Epithelial cell of esophagus (primary cell): ENCODE results near the gene DAZAP1.

Experiments
- DNase-seq: peaks from one replicate; pipeline ENCODE4 v3.0.0; 2010; ENCODE audit warnings: low read depth
- H3K4me3 ChIP-seq: 2 replicates; pipeline ENCODE4 v1.5.1; 2011; ENCODE audit warnings: mild to moderate bottlenecking, low read length, control low read depth
- CTCF ChIP-seq: IDR thresholded peaks from 2 replicates; pipeline ENCODE4 v1.5.1; 2011; ENCODE audit warnings: low read depth, mild to moderate bottlenecking, low read length, control low read depth, inconsistent platforms; ENCODE audit not compliant: insufficient read depth; ENCODE audit errors: missing control alignments

The DAZAP1 gene

GRCh38 chr19:1453525-1454364, 46.4 kb downstream of the DAZAP1 start:
- DNase-seq, result peak; percentile 70
- TF ChIP-seq CTCF, result no peak
- H3K4me3 ChIP-seq, result no peak overlapping the region

GRCh38 chr19:1455002-1455335, 47.6 kb downstream of the DAZAP1 start:
- no peak overlapping the region for H3K4me3 ChIP-seq
- TF ChIP-seq CTCF, result no peak
- DNase-seq, result peak; percentile 87

GRCh38 chr19:1455336-1456120, 48.1 kb downstream of the DAZAP1 start:
- peak; percentile 89 for DNase-seq
- no peak overlapping the region for H3K4me3 ChIP-seq
- no peak for TF ChIP-seq CTCF

DNA sequence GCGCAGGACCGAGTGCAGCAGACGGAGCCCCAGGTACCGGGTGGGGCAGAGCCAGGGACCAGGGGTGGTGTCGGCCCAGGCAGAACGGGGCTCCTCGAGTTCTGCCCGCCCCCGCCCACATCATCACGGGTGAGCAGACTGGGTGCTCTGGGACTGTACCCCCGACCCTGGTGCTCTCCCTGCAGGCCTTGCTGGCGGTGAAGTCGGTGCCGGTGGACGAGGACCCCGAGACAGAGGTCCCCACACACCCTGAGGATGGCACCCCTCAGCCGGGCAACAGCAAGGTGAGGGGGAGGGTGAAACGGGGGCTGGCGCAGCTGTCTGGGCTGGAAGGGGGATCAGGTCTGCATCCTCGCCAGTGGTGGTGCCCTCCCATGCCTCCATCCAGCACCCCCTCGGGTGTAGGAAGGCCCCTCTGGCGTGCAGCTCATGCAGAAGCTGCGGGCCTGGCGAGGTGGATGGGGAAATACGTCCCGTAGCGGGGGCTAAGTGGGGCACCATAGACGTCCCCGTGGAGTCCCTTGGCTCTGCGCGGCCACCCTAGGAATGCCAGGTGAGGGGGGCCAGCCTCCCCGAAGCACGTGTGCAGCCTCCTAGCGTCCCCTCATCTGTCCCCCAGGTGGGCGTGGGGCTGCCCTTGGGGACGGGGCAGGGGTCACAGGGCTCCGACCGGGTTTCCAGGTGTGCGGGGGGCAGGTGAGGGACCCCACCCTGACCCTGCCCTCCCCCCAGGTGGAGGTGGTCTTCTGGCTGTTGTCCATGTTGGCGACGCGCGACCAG, 48.9 kb downstream of the DAZAP1 start:
- no peak for DNase-seq
- H3K4me3 ChIP-seq, result no peak overlapping the region
- no peak for TF ChIP-seq CTCF

DNA sequence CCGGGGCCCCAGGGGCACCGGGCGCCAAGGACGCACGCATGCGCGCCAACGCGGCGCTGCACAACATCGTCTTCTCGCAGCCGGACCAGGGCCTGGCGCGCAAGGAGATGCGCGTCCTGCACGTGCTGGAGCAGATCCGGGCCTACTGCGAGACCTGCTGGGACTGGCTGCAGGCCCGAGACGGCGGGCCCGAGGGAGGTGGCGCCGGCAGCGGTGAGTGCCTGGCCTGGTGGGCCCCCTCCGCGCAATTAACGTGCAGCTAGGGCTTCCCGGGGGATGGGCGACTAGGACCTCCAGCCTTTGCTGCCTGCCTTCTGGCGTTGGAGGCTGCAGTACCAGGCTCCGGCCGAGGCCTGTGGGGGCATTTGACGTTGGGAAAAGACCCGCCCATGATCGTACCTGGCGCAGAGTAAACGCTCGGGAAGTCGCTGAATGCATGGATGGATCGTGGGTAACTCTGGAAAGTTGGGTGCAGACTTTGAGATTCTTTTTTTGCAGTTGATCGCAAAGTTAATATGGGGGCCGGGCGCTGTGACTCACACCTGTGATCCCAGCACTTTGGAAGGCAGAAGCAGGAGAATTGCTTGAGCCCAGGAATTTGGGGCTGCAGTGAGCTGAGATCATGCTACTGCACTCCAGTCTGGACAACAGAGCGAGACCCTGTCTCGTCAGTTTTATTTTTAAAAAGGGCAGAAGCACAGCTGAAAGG, 49.8 kb downstream of the DAZAP1 start:
- TF ChIP-seq CTCF, result peak; percentile 11
- no peak overlapping the region for H3K4me3 ChIP-seq
- peak; percentile 42 for DNase-seq

DNA sequence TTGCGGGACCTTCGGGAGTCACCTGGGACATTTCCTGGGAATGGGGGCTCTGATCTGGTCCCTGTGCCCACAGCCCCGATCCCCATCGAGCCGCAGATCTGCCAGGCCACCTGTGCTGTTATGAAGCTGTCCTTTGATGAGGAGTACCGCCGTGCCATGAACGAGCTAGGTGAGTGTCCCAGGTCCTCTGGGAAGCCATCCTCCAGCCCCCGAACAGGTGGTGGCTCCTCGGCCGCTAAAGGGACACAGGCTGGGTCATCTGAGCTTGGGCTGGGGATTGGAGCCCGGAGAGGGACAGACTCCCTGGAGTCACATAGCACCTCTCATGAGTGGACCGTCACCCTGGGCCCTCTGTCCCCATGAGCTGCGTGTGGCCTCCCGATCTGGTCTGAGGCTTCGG, 50.5 kb downstream of the DAZAP1 start:
- no peak for TF ChIP-seq CTCF
- no peak overlapping the region for H3K4me3 ChIP-seq
- no peak for DNase-seq
